Osteocyte (in vitro differentiated cells): Measurements from ENCODE around the gene ZPBP. TPM values are rescaled to one million over a fixed set of nuclear protein-coding genes. Genes with fewer than 3 reads are reported as not detected.

ENCODE experiments used
- DNase-seq: peaks from one replicate; pipeline ENCODE4 v3.0.0; 2021; ENCODE audit warnings: mixed read lengths; ENCODE audit not compliant: unreplicated experiment; ENCODE audit errors: extremely low spot score
- H3K27ac Mint-ChIP-seq: one replicate; pipeline ENCODE4 v1.8.0; 2021; ENCODE audit warnings: mild to moderate bottlenecking, mixed read lengths; ENCODE audit not compliant: unreplicated experiment
- H3K27me3 Mint-ChIP-seq: one replicate; pipeline ENCODE4 v1.8.0; 2021; ENCODE audit warnings: mixed read lengths; ENCODE audit not compliant: unreplicated experiment
- H3K36me3 Mint-ChIP-seq: one replicate; pipeline ENCODE4 v1.8.0; 2021; ENCODE audit warnings: mixed read lengths; ENCODE audit not compliant: unreplicated experiment
- H3K4me1 Mint-ChIP-seq: one replicate; pipeline ENCODE4 v1.8.0; 2021; ENCODE audit warnings: mixed read lengths; ENCODE audit not compliant: unreplicated experiment
- H3K4me3 Mint-ChIP-seq: one replicate; pipeline ENCODE4 v1.8.0; 2021; ENCODE audit warnings: mild to moderate bottlenecking, moderate library complexity, mixed read lengths; ENCODE audit not compliant: unreplicated experiment
- H3K9me3 Mint-ChIP-seq: one replicate; pipeline ENCODE4 v1.8.0; 2021; ENCODE audit warnings: mixed read lengths; ENCODE audit not compliant: unreplicated experiment
- CTCF ChIP-seq: fragments of 200-600 bp; sonication (generic); IDR thresholded peaks from 2 replicates; pipeline ENCODE4 v1.5.0; 2021; ENCODE audit warnings: antibody characterized with exemption, mild to moderate bottlenecking, moderate library complexity
- total RNA-seq: library from RNA; stranded (reverse); gene quantifications from 2 replicates; pipeline ENCODE4 v1.2.1, GENCODE V29; 2021

The ZPBP gene
- total RNA-seq, 1 donor from 2014 or later, result not detected

DNA sequence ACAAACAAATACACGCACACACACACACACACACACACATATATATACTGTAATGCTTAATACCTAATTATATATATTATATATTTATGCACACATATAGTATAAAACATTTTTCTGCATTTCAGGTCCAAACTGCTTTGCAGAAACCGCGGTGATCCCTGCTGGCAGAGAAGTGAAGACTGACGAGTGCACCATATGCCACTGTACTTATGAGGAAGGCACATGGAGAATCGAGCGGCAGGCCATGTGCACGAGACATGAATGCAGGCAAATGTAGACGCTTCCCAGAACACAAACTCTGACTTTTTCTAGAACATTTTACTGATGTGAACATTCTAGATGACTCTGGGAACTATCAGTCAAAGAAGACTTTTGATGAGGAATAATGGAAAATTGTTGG is 181.1 kb downstream of the ZPBP start:
- DNase-seq, result no peak
- no peak overlapping the region for H3K27ac Mint-ChIP-seq
- H3K36me3 Mint-ChIP-seq, result no peaks in the 10 kb centered on the region
- H3K9me3 Mint-ChIP-seq, result peaks cover 8% of the 10 kb centered on the region
- H3K27me3 Mint-ChIP-seq, result no peaks in the 10 kb centered on the region
- no peaks in the 10 kb centered on the region for H3K4me1 Mint-ChIP-seq
- TF ChIP-seq CTCF, result no peak
- H3K4me3 Mint-ChIP-seq, result no peak overlapping the region

DNA sequence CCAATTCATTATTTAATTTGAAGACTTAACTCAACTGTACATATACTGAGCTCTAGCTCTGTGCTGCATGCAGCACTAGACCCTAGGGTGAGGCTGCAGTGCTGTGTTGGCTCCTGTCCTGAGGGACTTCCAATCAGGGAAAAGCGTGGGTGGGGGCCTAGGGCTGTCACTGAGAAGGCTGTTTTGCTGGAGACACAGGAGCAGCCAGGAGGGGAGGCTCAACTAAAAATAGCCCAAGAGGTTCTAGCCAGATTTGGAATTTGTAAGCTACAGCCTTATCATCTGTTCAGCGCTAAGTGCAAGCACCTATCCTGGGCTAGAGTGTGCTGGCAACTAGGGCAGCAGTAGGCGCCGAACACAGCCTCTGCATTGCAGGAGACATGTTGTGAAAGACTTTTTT is 198.5 kb downstream of the ZPBP start:
- H3K9me3 Mint-ChIP-seq, result no peaks in the 10 kb centered on the region
- H3K27me3 Mint-ChIP-seq, result no peaks in the 10 kb centered on the region
- no peaks in the 10 kb centered on the region for H3K4me1 Mint-ChIP-seq
- no peak for TF ChIP-seq CTCF
- H3K4me3 Mint-ChIP-seq, result no peak overlapping the region
- DNase-seq, result no peak
- H3K27ac Mint-ChIP-seq, result no peak overlapping the region
- H3K36me3 Mint-ChIP-seq, result no peaks in the 10 kb centered on the region

DNA sequence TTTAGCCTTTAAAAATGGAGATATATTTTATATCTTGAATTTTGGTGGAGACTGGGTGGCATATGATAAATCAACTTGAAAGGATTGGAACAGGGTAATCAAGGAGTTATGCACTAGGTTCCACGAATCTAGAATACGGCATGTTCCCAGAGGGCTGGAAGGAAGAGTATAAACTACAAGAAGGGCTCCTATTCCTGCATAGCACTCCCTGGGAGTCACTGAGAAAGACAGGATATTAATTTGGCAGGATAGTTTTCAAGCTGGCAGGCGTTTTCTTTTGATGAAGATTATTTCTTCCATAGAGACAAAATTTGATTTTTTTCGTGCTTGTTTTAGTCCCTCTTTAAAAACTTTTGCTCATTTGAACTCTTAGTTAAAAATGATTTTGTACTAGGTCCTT is 199.9 kb downstream of the ZPBP start:
- Mint-ChIP-seq H3K9me3 (no peaks in the 10 kb centered on the region), H3K27me3 (no peaks in the 10 kb centered on the region), H3K27ac (no peak overlapping the region), H3K4me3 (no peak overlapping the region), H3K4me1 (no peaks in the 10 kb centered on the region), H3K36me3 (no peaks in the 10 kb centered on the region)
- DNase-seq, result no peak
- no peak for TF ChIP-seq CTCF

GRCh38 chr7:49892481-49892880 is 200.6 kb downstream of the ZPBP start:
- no peak overlapping the region for H3K4me3 Mint-ChIP-seq
- H3K4me1 Mint-ChIP-seq, result no peaks in the 10 kb centered on the region
- no peak overlapping the region for H3K27ac Mint-ChIP-seq
- H3K27me3 Mint-ChIP-seq, result no peaks in the 10 kb centered on the region
- no peaks in the 10 kb centered on the region for H3K9me3 Mint-ChIP-seq
- no peak for DNase-seq
- no peaks in the 10 kb centered on the region for H3K36me3 Mint-ChIP-seq
- no peak for TF ChIP-seq CTCF

Other genes with a start within 250 kb of the ZPBP start
- not detected in 2 replicates for gene IKZF1, start 211.5 kb upstream of the ZPBP start, total RNA-seq